Stimulated activated CD4-positive, alpha-beta T cell treated with anti-CD3 and anti-CD28 coated beads, Interleukin-4, amount 100 ng/mL, for 24 hours (primary cell): ENCODE data around the gene OSBPL5.

ENCODE experiments used
- DNase-seq: peaks from one replicate; pipeline ENCODE4 v3.0.0-alpha.2; 2020

OSBPL5 gene

GRCh38 chr11:3197044-3197695 lies 32.1 kb upstream of the OSBPL5 start:
- DNase-seq: no peak

DNA sequence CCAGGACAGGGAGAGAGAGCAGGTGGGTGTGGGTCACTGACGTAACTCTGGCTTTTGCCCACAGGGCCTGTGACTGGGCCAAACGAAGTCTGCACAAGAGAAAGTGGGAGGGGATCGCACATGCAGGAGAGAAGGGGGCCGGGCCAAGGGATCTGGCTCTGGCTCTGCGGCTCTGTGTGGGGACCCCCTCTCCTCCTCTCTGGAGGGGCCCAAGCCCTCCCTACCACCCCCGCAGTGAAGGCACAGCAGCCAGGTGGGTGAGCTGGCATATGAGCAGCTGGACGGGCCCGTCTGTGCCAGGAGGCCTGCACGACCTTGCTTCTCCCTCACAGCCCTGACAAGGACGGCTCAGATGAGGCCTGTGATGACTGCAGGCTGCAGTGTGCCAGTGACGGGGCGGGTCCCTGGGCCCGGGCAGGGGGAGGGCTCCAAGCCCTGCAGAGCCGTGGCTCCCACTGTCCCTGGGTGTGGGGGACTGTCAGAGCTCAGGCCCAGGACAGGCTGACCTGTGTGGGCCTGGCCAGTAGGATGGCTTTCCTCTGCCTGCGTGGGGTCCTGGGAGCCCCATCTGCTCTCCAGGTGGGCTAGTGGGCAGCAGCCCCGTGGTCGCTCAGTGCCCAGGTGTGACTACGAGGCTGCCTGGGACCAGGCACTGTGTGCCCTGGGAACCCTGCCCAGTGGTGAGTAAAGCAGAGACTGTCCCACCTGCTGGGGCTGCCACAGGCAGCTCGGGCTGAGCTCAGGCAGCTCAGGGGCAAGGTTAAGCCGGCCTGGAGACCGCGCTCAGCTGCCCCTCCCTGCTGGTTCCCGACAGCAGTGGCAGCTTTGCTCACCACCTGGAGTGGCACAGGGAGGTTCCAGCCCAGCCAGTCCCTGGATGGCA lies 31.3 kb upstream of the OSBPL5 start:
- no peak for DNase-seq

DNA sequence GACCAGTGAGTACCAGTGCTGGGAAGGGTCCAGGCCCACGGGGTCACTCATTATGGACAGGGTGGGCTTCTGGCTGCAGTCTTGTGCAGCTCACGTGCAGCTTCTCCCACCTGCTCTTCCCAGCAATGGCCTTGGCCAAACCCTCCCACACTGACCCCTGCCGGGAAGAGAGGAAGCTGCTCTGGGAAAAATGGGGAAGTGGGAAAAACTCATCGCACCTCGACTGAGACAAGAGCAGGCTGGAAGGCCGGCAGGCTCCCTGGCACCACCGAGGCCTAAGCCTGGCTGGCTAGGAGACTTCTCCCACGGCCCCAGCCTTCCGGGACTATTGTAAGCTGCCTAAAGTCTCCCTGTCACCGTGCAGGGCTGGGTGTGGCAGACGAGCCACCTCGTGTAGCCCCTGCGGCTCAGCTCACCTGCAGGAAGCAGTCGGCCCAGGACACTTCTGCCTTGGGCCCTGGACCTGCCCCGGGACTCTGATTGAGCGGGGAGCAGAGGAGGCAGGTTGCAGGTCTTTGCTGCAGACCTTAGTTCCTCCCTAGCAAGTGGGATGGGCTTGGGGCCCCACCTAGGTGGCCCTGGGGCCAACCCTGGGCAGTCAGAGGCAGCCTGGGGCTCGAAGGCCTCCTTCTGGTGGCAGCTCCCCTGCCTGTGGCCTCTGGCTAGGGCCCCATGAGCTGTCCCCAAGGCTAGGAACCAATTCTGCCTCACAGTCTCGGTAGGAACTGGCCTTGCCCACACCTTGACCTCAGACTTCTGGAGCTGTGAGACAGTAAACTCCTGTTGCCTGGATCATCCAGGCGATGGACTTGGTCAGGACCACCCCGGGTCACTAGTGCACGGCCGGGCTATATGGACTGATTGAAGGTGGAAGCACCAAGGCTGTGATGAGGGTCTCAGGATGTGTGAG lies 30.4 kb upstream of the OSBPL5 start:
- no peak for DNase-seq

DNA sequence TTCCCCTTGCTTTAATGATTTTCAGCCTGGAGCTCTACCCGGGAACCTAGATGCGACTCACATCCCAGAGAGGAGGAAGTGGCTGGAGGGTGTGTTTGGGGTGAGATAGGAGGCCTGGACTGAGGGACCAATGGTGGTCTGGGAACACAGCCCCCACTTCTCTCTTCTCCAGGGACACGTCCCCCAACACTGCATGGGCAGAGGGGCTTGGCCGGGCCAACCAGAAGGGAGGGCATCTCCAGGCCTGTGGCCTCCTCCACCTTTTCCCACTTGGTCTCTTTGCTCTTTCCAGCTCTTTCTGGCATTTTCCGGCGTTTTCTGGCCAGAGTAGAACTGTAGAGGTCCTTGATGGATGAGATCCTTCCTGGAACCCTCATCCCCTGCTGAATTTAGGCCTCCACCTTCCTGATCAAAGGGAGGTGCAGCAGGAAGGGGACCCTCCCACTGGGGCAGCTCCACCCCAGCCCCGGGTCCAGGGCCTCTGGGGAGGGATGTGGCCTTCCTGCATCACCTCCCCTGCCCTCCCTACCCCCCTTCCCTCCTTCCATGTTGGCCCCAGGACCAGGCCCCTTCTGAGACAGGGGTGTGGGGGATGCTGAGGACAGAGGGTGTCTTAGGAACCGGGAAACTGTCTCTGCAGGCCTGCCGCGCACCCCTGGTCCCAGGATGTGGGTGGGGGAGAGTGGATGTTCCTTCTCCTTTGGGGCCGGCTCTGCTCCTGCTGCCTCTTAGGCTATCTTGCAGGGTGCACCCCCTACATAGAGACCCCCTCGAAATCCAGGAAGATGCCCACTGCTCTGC lies 29.1 kb upstream of the OSBPL5 start:
- DNase-seq: no peak

- DNase-seq: no peak
These were observed 28.4 kb upstream of the OSBPL5 start for GRCh38 chr11:3193373-3194015.

GRCh38 chr11:3192511-3193372 lies 27.6 kb upstream of the OSBPL5 start:
- DNase-seq: no peak

DNA sequence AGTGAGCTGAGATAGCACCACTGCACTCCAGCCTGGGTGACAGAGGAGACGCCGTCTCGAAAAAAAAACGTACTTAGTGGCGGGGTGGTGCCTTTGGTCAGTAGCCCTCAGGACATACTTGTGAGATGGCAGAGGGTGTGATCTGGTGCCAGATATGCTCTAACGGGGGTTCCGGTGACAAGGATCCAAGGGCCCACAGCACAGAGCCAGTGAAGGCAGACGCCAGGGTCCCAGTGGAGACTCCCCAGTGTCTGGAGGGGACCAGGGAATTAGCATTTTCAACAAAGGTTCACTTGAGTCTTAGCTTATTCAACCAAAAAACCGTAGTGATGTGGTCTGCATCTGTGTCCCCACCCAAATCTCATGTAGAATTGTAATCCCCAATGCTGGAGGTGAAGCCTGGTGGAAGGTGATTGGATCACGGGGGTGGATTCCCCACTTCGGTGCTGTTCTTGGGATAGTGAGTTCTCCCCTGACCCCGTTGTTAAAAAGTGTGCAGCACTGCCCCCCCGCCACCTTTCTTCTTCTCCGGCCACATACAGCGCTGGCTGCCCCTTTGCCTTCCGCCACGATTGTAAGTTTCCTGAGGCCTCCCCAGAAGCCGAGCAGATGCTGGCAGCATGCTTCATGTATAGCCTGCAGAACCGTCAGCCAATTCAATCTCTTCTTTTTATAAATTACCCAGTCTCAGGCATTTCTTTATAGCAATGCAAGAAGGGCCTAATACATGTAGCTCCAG lies 26.6 kb upstream of the OSBPL5 start:
- no peak for DNase-seq

DNA sequence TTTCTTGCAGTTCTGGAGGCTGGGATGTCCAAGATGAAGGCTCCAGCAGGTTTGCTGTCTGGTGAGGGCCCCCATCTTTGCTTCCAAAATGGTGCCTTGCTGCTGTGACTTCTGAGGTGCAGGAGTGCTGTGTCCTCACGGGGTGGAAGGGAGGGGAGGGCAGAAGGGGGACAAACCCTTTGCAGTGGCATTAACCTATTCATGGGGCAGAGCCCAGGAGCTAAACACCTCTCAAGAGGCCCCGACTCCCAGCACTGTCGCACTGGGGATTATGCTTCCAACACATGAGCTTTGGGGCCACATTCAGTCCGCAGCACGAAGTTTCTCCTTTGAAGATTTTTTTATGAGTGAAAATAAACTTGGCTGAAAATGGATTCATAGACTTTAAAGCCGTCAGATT lies 25.5 kb upstream of the OSBPL5 start:
- DNase-seq: no peak

- no peak for DNase-seq
These were observed 24.9 kb upstream of the OSBPL5 start for GRCh38 chr11:3189886-3190583.

GRCh38 chr11:3189196-3189843 lies 24.2 kb upstream of the OSBPL5 start:
- DNase-seq: no peak

DNA sequence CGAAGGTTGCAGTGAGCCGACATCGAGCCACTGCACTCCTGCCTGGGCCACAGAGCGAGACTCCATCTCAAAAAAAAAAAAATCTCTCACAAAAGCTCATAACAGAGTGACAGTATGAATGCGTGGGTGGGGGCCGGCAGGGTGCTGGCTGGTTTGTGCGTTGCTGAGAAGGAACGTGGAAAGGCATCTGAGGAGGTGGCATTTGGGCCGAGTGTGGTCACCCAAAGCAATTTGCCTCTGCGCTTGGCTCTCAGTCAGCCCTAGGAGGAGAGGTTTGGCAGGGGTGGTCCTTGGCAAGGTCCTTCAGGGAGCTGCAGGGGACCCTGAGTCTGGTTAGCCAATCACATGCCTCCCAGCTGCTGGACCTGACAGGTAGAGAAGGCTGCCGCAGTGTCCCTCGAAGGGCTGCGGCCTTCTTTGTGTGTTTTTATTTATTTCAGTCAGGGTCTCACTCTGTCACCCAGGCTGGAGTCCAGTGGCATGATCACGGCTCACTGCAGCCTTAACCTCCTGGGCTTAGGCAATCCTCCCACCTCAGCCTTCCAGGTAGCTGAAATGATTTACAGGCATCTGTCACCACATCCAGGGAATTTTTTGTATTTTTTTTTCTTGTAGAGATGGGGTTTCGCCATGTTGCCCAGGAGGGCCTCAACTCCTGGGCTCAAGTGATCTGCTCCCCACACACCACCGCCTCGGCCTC lies 23.5 kb upstream of the OSBPL5 start:
- no peak for DNase-seq

DNA sequence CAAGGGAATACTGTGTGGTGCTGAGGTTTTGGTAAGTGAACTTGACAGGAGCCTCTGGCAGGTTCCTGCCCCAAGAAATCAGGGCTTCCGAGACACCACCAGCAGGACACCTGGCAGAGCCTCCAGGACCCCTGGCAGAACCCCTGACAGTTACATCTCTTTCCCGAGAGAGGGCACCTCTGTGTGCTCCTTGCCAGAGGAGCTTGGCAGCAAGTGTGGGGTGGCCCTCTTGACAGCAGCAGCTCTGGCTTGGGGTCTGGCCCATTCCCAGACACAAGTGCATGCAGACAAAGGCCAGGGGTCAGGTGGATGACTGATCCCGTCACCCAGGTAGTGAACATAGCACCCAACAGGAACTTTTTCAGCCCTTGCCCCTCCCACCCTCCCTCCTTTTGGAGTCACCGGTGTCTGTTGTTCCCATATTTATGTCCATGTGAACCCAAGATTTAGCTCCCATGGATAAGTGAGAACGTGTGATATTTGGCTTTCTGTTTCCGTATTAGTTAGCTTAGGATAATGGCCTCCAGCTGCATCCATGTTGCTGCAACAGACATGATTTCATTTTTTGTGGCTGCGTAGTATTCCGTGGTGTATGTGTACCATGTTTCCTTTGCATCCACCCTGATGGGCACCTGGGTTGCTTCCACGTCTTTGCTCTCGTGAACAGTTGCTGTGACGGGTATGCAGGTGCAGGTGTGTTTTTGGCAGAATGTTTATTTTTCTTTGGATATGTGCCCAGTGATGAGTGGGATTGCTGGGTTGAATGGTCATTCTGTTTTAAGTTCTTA lies 21.2 kb upstream of the OSBPL5 start:
- DNase-seq: no peak

DNA sequence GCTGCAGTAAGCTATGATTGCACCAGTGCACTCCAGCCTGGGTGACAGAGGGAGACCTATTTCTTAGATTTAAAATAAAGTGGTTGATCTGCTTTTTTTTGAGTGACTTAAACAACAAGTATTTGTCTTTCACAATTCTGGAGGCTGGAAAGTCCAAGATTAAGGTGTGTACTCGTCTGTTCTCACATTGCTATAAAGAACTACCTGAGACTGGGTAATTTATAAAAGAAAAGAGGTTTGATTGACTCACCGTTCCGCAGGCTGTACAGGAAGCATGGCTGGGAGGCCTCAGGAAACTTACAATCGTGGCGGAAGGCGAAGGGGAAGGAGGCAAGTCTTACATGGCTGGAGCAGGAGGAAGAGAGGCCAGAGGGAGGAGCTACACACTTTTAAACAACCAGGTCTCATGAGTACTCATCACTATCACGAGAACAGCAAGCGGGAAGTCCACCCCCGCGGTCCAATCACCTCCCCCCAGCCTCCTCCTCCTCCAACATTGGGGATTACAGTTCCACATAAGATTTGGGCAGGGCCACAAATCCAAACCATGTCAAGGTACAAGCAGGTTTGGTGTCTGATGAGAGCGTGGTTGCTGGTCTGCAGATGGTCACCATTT lies 19.7 kb upstream of the OSBPL5 start:
- DNase-seq: no peak

DNA sequence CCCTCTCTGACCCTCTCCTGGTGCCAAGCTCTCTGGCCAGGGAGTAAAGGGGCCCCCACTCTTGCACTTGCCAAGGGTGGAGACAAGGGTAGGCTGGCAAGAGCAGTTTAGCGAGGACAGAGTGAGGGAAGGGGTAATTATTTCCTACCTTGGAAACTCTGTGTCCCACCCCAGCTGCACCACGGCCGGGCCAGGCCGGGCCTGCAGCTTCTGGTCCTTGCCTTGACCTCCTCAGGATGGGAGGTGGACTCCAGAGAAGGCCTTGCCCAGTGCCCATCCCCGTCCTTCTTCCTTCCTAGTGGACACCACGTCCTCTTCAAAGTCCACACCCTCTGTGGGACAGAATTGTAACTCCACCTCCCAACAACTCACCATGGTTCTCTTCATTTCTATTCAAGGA lies 18.4 kb upstream of the OSBPL5 start:
- DNase-seq: no peak

GRCh38 chr11:3182462-3182852 lies 17.3 kb upstream of the OSBPL5 start:
- DNase-seq: no peak

DNA sequence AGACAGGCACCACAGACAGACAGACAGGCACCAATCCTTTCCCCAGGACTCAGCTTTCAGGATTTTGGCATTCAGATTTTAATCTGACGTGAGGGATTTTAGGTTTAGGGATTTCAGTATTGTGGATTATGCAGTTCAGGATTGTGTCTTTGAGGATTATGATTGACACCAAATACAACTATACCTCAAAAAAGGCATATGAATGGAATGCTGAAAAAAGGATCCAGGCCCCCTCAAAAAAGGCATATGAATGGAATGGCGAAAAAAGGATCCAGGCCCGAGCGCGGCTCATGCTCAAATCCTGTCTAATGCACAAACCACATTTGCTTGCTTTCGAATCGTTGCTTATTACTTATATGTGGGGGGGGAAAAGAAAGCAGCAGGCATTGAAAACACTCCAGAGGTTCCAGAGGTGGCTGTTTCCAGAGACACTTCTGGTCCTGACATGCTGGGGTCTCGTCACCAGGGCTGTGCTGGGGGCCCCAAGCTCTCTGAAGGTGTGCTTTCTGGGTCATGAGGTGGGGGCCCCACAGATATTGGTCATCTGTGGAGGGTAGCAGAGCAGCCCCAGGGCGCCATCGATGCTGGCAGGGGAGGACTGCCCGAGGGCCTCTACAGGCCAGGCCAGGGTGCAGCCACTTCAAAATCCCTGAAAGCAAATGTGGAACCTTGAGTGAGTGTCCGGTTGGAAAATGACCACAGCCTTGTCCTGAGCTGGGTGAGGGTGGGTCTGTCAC lies 16.8 kb upstream of the OSBPL5 start:
- DNase-seq: no peak
